Adipocyte (in vitro differentiated cells): Measurements from ENCODE around the gene DSG1.
A peak's percentile ranks its signal among the peaks of the same experiment; 100 is the strongest.
"Not testable (repeated sequence)": the region's sequence is repeated elsewhere in the genome, so short reads cannot be mapped to it uniquely, and the experiment has no call there.

Experiments
- DNase-seq: peaks from one replicate; pipeline ENCODE4 v3.0.0-alpha.2; 2015; ENCODE audit warnings: low read depth
- H3K27me3 ChIP-seq: replicated peaks from 2 replicates; pipeline ENCODE4 v1.7.0; 2013; ENCODE audit warnings: mild to moderate bottlenecking, low read length, moderate library complexity; ENCODE audit not compliant: control insufficient read depth, insufficient read depth
- H3K36me3 ChIP-seq: 2 replicates; pipeline ENCODE4 v1.7.0; 2013; ENCODE audit warnings: low read length, mild to moderate bottlenecking, moderate library complexity; ENCODE audit not compliant: control insufficient read depth, insufficient read depth, severe bottlenecking
- H3K4me1 ChIP-seq: 2 replicates; pipeline ENCODE4 v1.7.0; 2013; ENCODE audit warnings: mild to moderate bottlenecking, low read length, moderate library complexity; ENCODE audit not compliant: control insufficient read depth, insufficient read depth
- H3K4me3 ChIP-seq: 2 replicates; pipeline ENCODE4 v1.7.0; 2013; ENCODE audit warnings: mild to moderate bottlenecking, low read length, moderate library complexity
- H3K9ac ChIP-seq: 2 replicates; pipeline ENCODE4 v1.7.0; 2013; ENCODE audit warnings: mild to moderate bottlenecking, low read length, moderate library complexity
- H3K9me3 ChIP-seq: 2 replicates; pipeline ENCODE4 v1.7.0; 2013; ENCODE audit warnings: mild to moderate bottlenecking, low read length, moderate library complexity; ENCODE audit not compliant: control insufficient read depth

DSG1 gene

GRCh38 chr18:31317860-31318259, at the start of gene DSG1:
TSS of gene DSG1 (plus strand) at chr18:31318160. CDS start at chr18:31318301, 141 bp downstream.
- Histone ChIP-seq H3K4me1 (no peaks in the 10 kb centered on the region), H3K36me3 (no peaks in the 10 kb centered on the region), H3K27me3 (peaks cover 19% of the 10 kb centered on the region), H3K9ac (no peak within 1 kb of the TSS), H3K4me3 (no peak within 1 kb of the TSS), H3K9me3 (no peaks in the 10 kb centered on the region)
- no peak for DNase-seq

- H3K4me3 ChIP-seq: no peak overlapping the region
- H3K4me1 ChIP-seq: no peaks in the 10 kb centered on the region
- H3K9me3 ChIP-seq: no peaks in the 10 kb centered on the region
- no peak for DNase-seq
- H3K27me3 ChIP-seq: no peaks in the 10 kb centered on the region
- H3K9ac ChIP-seq: no peak overlapping the region
- no peaks in the 10 kb centered on the region for H3K36me3 ChIP-seq
Measured at GRCh38 chr18:31268985-31269406, 49.0 kb upstream of the DSG1 start.

GRCh38 chr18:31269566-31269965, 48.4 kb upstream of the DSG1 start:
- no peak overlapping the region for H3K4me3 ChIP-seq
- H3K9me3 ChIP-seq: no peaks in the 10 kb centered on the region
- no peak for DNase-seq
- no peak overlapping the region for H3K9ac ChIP-seq
- no peaks in the 10 kb centered on the region for H3K27me3 ChIP-seq
- no peaks in the 10 kb centered on the region for H3K36me3 ChIP-seq
- peaks cover 5% of the 10 kb centered on the region for H3K4me1 ChIP-seq

GRCh38 chr18:31270578-31270977, 47.4 kb upstream of the DSG1 start:
- no peaks in the 10 kb centered on the region for H3K9me3 ChIP-seq
- peaks cover 15% of the 10 kb centered on the region for H3K4me1 ChIP-seq
- H3K9ac ChIP-seq: no peak overlapping the region

DNA sequence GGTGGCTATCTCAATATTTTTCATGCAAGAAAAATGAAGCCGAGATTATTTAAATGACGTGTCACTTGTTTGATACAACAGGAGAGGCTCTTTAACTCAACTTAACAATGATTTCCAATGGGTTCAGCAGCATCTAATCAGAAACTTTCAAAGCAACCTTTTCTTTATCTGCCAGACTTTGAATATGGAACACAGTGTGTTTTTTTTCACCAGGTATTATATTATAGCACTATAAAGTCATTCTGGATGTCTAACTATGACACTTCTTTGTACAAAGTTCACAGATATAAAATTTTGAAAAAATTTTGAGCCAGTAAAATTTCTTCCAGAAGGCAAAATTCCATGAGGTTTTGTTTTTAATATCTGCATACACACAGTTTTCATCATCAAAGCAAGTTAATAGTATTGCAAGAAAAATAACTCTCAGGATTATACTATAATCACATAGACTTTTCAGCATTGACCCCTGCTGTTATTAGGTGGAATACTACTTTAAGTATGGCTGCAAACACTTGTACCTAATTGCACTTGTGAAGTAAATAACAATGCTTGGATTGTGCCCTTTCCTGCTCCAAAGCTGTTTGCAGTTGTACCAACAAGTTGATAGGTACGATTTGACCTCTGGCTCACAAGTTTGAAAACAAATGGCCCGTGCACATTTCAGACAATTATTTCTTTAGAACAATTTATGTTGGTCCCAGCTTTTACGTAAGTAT, 44.0 kb upstream of the DSG1 start:
- H3K9me3 ChIP-seq: no peaks in the 10 kb centered on the region
- no peak for DNase-seq
- peaks cover 5% of the 10 kb centered on the region for H3K27me3 ChIP-seq
- H3K4me3 ChIP-seq: no peak overlapping the region
- peaks cover 18% of the 10 kb centered on the region for H3K4me1 ChIP-seq
- H3K36me3 ChIP-seq: no peaks in the 10 kb centered on the region
- no peak overlapping the region for H3K9ac ChIP-seq

More at GRCh38 chr18:31270578-31270977, 47.4 kb upstream of the DSG1 start:
- Histone ChIP-seq H3K4me3 (no peak overlapping the region), H3K36me3 (no peaks in the 10 kb centered on the region), H3K27me3 (no peaks in the 10 kb centered on the region)
- DNase-seq: no peak

DNA sequence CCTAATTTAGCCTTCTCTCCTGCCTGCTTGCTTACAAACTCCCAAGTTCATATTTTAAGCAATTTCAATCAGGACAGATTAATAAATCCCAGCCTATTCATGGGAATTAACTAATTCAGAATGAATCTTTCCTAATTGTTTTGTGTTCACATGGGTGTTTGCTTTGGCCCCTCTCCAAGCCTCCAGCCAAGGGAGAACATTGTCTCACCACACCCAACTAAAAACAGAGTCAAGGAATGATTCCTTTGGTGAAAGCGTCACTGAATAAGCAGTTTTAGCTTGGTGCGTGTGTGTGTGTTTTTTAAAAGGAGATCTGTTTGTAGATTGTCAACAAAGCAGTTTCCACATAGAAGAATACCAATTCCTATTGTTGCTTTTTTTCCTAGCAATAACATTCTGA, 43.0 kb upstream of the DSG1 start:
- no peak overlapping the region for H3K9ac ChIP-seq
- no peaks in the 10 kb centered on the region for H3K9me3 ChIP-seq
- H3K4me1 ChIP-seq: peaks cover 18% of the 10 kb centered on the region
- H3K36me3 ChIP-seq: no peaks in the 10 kb centered on the region
- H3K4me3 ChIP-seq: peak overlapping the region; percentile 32
- H3K27me3 ChIP-seq: peaks cover 5% of the 10 kb centered on the region
- DNase-seq: no peak

DNA sequence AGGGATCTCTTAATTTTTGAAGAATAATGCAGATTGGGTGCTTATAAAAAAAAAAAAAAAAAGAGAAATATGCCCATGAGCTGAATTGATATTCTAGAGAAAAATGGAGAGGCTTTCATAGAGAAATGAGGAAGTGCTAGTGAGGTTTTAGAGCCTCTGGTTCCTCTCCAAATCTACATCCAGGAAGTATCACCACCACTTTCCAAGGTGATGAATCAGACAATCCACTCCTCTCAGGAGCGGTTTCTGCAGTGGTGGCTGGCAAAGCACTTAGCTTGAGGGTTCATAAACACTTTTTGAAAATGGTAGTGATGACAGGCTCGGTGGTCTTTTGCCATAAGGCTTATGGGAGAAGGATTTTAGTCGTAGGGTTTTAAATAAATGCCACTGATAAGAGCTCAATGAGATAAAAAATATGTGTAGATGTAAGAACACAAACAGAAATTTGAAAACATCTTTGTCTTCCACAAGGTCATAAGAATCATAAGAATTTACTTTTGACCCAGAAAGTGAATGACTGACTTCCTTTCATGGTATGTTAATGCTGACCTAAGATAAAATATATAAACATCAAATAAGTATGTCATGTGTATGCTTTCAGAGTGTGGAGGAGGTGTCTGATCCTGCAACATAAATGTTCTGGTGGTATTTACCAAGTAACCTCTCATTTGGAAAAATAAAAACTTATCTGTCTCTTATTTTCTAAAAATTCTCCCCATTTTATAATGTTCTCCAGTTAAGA, 42.1 kb upstream of the DSG1 start:
- no peak for DNase-seq
- H3K4me3 ChIP-seq: no peak overlapping the region
- H3K27me3 ChIP-seq: peaks cover 5% of the 10 kb centered on the region
- H3K4me1 ChIP-seq: peaks cover 18% of the 10 kb centered on the region
- no peaks in the 10 kb centered on the region for H3K9me3 ChIP-seq
- no peaks in the 10 kb centered on the region for H3K36me3 ChIP-seq
- H3K9ac ChIP-seq: no peak overlapping the region

GRCh38 chr18:31278609-31279071, 39.3 kb upstream of the DSG1 start:
- Histone ChIP-seq H3K27me3 (peaks cover 5% of the 10 kb centered on the region), H3K9ac (no peak overlapping the region), H3K4me1 (peaks cover 18% of the 10 kb centered on the region), H3K4me3 (no peak overlapping the region), H3K9me3 (no peaks in the 10 kb centered on the region), H3K36me3 (no peaks in the 10 kb centered on the region)
- DNase-seq: no peak

- H3K4me3 ChIP-seq: no peak overlapping the region
- H3K27me3 ChIP-seq: peaks cover 5% of the 10 kb centered on the region
- DNase-seq: no peak
- peaks cover 3% of the 10 kb centered on the region for H3K4me1 ChIP-seq
- no peaks in the 10 kb centered on the region for H3K9me3 ChIP-seq
- H3K9ac ChIP-seq: no peak overlapping the region
- H3K36me3 ChIP-seq: no peaks in the 10 kb centered on the region
Measured at GRCh38 chr18:31280502-31280901, 37.5 kb upstream of the DSG1 start.

DNA sequence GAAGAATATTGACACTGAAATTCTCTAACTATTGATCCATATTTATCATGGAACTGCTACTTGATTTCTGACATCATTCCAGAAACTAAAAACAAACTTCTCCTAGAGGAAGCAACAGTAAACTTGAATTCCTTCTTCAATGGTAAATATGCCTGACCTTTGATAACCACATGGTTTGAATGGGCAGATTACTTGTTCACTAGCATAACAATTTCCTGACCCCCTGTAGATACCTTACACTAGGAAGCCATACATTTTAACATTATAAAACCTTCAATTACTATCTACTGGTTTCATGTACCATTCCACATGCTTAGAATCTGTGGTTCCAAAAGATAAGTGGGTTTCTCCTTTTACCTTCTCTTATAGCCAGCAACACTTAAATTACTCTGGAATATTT, 36.5 kb upstream of the DSG1 start:
- H3K36me3 ChIP-seq: no peaks in the 10 kb centered on the region
- H3K9me3 ChIP-seq: no peaks in the 10 kb centered on the region
- H3K4me3 ChIP-seq: no peak overlapping the region
- no peak for DNase-seq
- peaks cover 5% of the 10 kb centered on the region for H3K27me3 ChIP-seq
- H3K4me1 ChIP-seq: no peaks in the 10 kb centered on the region
- no peak overlapping the region for H3K9ac ChIP-seq

DNA sequence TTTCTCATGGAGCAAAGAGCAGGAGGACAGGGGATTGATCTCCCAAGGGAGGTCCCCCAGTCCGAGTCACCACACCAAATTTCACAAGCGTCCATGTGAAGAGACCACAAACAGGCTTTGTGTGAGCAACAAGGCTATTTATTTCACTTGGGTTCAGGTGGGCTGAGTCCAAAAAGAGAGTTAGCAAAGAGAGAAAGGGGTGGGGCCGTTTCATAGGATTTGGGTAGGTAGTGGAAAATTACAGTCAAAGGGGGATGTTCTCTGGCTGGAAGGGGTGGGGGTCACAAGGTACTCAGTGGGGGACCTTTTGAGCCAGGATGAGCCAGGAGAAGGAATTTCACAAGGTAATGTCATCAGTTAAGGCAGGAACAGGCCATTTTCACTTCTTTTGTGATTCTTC, 28.5 kb upstream of the DSG1 start:
- H3K27me3 ChIP-seq, H3K4me3 ChIP-seq, H3K36me3 ChIP-seq, H3K9ac ChIP-seq, H3K4me1 ChIP-seq, DNase-seq: not testable (repeated sequence)
- peaks cover 21% of the 10 kb centered on the region for H3K9me3 ChIP-seq
